GM12872 (cell line): ENCODE results near the gene LRRC39.

Experiments used
- TF ChIP-seq, protein P1 (sequence below): IDR thresholded peaks from 3 replicates; pipeline ENCODE4 v1.5.1; 2011; ENCODE audit warnings: low read depth, mild to moderate bottlenecking, low read length, moderate library complexity; ENCODE audit not compliant: insufficient read depth

LRRC39 gene

DNA sequence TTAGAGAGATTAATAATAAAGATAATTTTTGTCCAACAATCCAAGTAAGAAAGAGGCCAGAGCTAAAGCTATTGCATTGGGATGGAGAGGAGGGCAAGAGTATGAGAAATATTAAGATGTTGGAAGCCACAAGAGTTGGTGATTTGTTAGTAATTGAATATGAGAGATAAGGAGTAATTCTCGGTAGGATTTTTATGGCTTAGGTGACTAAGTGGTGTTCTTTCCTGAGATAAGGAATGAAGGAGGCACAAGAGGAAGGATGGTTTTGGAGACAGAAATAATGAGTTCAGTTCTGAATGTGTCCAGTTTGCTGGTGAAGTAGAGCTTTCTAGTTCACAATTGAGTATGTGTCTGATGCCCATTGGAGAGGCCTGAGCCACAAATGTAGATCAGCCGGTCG, 35.7 kb downstream of the LRRC39 start:
- TF ChIP-seq, protein P1, sequence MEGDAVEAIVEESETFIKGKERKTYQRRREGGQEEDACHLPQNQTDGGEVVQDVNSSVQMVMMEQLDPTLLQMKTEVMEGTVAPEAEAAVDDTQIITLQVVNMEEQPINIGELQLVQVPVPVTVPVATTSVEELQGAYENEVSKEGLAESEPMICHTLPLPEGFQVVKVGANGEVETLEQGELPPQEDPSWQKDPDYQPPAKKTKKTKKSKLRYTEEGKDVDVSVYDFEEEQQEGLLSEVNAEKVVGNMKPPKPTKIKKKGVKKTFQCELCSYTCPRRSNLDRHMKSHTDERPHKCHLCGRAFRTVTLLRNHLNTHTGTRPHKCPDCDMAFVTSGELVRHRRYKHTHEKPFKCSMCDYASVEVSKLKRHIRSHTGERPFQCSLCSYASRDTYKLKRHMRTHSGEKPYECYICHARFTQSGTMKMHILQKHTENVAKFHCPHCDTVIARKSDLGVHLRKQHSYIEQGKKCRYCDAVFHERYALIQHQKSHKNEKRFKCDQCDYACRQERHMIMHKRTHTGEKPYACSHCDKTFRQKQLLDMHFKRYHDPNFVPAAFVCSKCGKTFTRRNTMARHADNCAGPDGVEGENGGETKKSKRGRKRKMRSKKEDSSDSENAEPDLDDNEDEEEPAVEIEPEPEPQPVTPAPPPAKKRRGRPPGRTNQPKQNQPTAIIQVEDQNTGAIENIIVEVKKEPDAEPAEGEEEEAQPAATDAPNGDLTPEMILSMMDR, result no peak

DNA sequence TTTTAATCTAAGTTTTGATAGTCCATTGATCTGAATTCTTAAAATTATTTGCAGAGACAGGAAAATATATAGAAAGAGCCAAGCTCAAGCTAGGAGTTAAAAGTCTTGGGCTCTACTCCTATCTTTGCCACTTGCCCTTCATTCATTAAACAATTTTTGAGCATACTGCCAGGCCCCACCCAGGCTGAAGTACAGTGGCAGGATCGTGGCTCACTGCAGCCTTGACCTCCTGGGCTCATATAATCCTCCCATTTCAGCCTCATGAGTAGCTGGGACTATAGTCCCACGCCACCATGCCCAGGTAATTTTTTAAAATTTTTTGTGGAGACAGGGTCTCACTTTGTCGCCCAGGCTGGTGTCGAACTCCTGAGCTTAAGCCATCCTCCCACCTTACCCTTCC, 36.9 kb downstream of the LRRC39 start:
- TF ChIP-seq, protein P1, result no peak

DNA sequence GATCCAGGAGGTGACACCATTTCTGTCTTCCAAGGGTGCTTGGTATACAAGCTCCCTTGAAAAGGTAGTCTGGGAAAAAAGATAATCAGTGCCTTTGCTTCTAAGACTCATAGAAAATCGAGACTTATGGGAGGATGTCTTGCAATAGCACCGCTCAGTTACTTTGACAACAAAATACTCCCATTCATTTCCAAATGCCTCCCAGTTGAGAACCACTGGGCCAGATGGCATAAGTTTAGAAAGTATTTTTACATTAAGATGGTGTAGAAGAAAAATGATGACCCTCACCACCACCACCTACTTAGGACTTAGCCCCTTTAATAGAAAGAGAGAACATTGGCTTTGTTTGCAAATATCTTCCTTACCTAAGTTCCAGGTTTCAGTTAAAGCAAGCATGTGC, 40.5 kb downstream of the LRRC39 start:
- TF ChIP-seq, protein P1, result no peak

DNA sequence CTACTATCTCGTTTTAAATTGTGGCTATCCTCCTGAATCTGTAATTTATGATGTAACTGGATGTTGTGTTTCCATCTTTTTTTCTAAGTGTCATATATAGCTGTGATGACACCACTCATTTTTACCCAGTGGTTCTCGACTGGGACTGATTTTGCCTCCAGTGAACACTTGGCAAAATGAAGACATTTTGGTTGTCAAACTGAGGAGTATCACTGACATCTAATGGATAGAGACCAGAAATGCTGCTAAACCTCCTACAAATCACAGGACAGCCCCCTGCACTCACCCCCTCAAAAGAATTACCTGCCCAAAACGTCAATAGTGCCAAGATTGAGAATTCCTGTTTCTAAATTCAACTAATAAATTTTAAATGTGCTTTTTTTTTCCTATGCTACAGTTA, 43.2 kb downstream of the LRRC39 start:
- TF ChIP-seq, protein P1, result peak; percentile 17; the same call in 1 of the 3 replicates

DNA sequence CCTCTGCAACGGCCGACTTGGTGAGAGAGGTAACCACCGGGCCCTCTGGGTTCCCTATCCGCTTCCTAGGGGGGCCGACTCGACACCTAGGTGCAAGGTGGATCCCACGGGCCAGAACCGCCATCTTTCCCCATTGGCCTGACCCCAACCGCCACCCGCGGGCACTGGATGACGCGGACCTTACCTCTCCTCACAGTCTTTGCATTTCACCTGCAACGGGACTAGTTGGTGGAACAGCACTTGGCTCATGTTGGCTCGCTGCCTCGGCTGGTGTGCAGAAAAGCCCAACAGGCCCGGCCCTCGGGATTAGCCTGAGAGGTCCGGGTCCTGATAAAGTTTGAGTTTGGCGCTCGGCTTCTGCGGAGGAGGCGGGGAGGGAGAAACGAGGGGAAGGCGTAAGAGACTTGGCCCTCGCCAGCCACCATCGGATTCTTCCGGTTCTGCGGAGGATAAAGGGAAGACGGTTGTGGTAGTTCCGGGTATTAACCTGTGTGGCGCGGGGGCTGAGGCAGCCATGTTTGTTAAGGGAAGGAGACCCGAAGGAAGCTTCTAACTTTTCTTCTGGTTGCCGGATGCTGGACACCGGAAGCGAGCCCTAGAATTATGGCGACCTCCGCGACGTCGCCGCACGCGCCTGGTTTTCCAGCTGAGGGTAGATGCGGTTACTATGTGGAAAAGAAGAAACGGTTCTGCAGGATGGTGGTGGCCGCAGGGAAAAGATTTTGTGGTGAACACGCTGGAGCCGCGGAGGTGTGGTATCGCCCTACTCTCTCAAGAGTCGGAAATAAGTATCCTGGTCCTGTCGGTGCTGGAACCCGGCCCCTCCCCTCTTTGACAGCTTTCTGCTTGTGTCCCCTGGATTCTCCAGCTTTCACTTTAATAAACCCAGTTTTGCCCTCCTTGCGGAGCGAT, 45.2 kb downstream of the LRRC39 start, which contains the start of the genes SASS6 and TRMT13:
SASS6 (minus strand) TSS at position 365 of the 912 bp plus-strand sequence; CDS start at position 249, 116 bp downstream.
TRMT13 (plus strand) TSS at position 598 of the 912 bp plus-strand sequence; CDS start at position 604, 6 bp downstream.
- TF ChIP-seq, protein P1, result no peak

DNA sequence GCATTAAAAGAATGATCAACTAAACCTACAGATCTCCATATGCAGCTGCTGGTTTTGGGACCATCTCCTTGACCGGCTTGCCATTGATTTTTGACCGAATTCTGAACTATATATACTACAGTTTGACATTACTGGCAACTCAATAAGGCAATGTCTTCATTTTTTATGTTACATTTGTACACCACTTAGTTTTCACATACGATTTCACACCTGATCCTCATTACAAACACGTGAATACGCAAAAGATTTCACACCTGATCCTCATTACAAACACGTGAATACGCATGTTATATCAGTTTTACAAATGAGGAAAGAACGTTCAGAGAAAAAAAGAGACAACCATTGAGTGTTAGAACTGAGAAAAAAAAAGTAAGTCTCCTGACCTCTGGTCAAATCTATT, 46.4 kb downstream of the LRRC39 start:
- TF ChIP-seq, protein P1, result no peak

DNA sequence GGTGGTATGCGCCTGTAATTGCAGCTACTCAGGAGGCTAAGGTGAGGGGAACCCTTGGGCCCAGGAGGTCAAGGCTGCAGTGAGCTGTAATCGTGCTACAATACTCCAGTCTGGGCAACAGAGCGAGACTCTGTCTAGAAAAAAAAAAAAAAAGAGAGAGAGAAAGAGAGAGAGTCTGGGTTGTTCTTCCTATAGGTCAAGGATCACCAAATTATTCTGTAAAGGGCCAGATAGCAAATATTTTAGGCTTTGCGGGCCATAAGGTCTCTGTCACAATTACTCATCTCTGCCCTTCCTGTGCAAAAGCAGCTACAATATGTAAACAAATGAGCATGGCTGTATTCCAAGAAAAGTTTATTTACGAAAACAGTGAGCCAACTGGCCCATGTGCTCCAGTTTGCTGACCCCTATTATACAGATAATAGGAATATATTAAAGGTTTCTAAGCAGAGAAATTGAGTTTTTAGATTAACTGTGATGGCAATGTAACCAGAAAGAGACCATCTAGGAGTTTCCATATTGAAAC, 47.4 kb downstream of the LRRC39 start:
- TF ChIP-seq, protein P1, result no peak
